PFSK-1 (cell line): ENCODE results near the gene CHRM4.

Experiments
- POLR2AphosphoS5 ChIP-seq: IDR thresholded peaks from 2 replicates; pipeline ENCODE4 v1.6.1; 2012; ENCODE audit warnings: low read depth, mild to moderate bottlenecking, control low read depth, low read length, moderate library complexity
- TAF1 ChIP-seq: IDR thresholded peaks from 2 replicates; pipeline ENCODE4 v1.6.1; 2012; ENCODE audit warnings: low read length, control low read depth, borderline replicate concordance; ENCODE audit not compliant: insufficient read depth

- no peak for TF ChIP-seq TAF1
- TF ChIP-seq POLR2AphosphoS5, result no peak
These were observed 16.1 kb upstream of the CHRM4 start for GRCh38 chr11:46407635-46408034.
